Astrocyte (in vitro differentiated cells and primary cell): ENCODE results near the gene IFT43. TPM values are rescaled to one million over a fixed set of nuclear protein-coding genes. Genes with fewer than 3 reads are reported as not detected.

Experiments
- DNase-seq: peaks from one replicate; pipeline ENCODE4 v3.0.0-alpha.2; 2010; ENCODE audit warnings: low read depth
- FAIRE-seq: peaks from 2 replicates; lab custom pipeline; 2011; peaks lifted over from hg19 to GRCh38; lab: Jason Lieb, UNC
- H2AFZ ChIP-seq: 2 replicates; pipeline ENCODE4 v1.6.0; 2012; ENCODE audit warnings: low read depth, low read length, inconsistent platforms
- H3K27ac ChIP-seq: 2 replicates; pipeline ENCODE4 v1.5.1; 2011; ENCODE audit warnings: low read depth, low read length, inconsistent platforms
- H3K27me3 ChIP-seq: 2 replicates; pipeline ENCODE4 v1.6.0; 2011; ENCODE audit warnings: low read length, inconsistent platforms; ENCODE audit not compliant: insufficient read depth
- H3K36me3 ChIP-seq: 2 replicates; pipeline ENCODE4 v1.5.1; 2011; ENCODE audit warnings: low read length, inconsistent platforms; ENCODE audit not compliant: insufficient read depth
- H3K4me1 ChIP-seq: 2 replicates; pipeline ENCODE4 v1.5.1; 2011; ENCODE audit warnings: low read length, inconsistent platforms; ENCODE audit not compliant: insufficient read depth
- H3K4me2 ChIP-seq: 2 replicates; pipeline ENCODE4 v1.6.0; 2012; ENCODE audit warnings: low read length, inconsistent platforms
- H3K4me3 ChIP-seq: 2 replicates; pipeline ENCODE4 v1.5.1; 2011; ENCODE audit warnings: low read depth, mild to moderate bottlenecking, low read length, inconsistent platforms; ENCODE audit not compliant: insufficient read depth
- H3K79me2 ChIP-seq: 2 replicates; pipeline ENCODE4 v1.6.0; 2012; ENCODE audit warnings: mild to moderate bottlenecking, low read length, inconsistent platforms; ENCODE audit not compliant: insufficient read depth
- H3K9ac ChIP-seq: 2 replicates; pipeline ENCODE4 v1.6.0; 2012; ENCODE audit warnings: mild to moderate bottlenecking, low read length, inconsistent platforms
- H3K9me3 ChIP-seq: 2 replicates; pipeline ENCODE4 v1.5.1; 2012; ENCODE audit warnings: low read depth, mild to moderate bottlenecking, low read length, inconsistent platforms; ENCODE audit not compliant: insufficient read depth
- H4K20me1 ChIP-seq: 2 replicates; pipeline ENCODE4 v1.6.0; 2012; ENCODE audit warnings: low read length, inconsistent platforms; ENCODE audit not compliant: insufficient read depth
- H3K27ac Mint-ChIP-seq: one replicate; pipeline ENCODE4 v1.8.0; 2021; ENCODE audit warnings: mild to moderate bottlenecking, mixed read lengths; ENCODE audit not compliant: unreplicated experiment
- H3K27me3 Mint-ChIP-seq: one replicate; pipeline ENCODE4 v1.8.0; 2021; ENCODE audit warnings: low read depth, mixed read lengths; ENCODE audit not compliant: unreplicated experiment
- H3K36me3 Mint-ChIP-seq: one replicate; pipeline ENCODE4 v1.8.0; 2021; ENCODE audit warnings: low read depth, mixed read lengths; ENCODE audit not compliant: unreplicated experiment
- H3K4me1 Mint-ChIP-seq: one replicate; pipeline ENCODE4 v1.8.0; 2021; ENCODE audit warnings: low read depth, mixed read lengths; ENCODE audit not compliant: unreplicated experiment
- H3K4me3 Mint-ChIP-seq: one replicate; pipeline ENCODE4 v1.8.0; 2021; ENCODE audit warnings: mild to moderate bottlenecking, moderate library complexity, mixed read lengths; ENCODE audit not compliant: unreplicated experiment
- H3K9me3 Mint-ChIP-seq: one replicate; pipeline ENCODE4 v1.8.0; 2021; ENCODE audit warnings: mild to moderate bottlenecking, mixed read lengths; ENCODE audit not compliant: unreplicated experiment
- EZH2 ChIP-seq: IDR thresholded peaks from 2 replicates; pipeline ENCODE4 v1.6.1; 2012; ENCODE audit warnings: mild to moderate bottlenecking, low read length, inconsistent platforms; ENCODE audit not compliant: insufficient read depth
- total RNA-seq: library from RNA; stranded (reverse); gene quantifications from 2 replicates; pipeline ENCODE4 v1.2.1, GENCODE V29; 2021
- TF ChIP-seq, protein P1 (sequence below): IDR thresholded peaks from 2 replicates; pipeline ENCODE4 v1.5.1; 2011; ENCODE audit warnings: low read depth, mild to moderate bottlenecking, inconsistent platforms, low read length, moderate library complexity; ENCODE audit not compliant: insufficient read depth

IFT43 gene
- total RNA-seq, 1 donor from 2014 or later = 29.4 TPM

DNA sequence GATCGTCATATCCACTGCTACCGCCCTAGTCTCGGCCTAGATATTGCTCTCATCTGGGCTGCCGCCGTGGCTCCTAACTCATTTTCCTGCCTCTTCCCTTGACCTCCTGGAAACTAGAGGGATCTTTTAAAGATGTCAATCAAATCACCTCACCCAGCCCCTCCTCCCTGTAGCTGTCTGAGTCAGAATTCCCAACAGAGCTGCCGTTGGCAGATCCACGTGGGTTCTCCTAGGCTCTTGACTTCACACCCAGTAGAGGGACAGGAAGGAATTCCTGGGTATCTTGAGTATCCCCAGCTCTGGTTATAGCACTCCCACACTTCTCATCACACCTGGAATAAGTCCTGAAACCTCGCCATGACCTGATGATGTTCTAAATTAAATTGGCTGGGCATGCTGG lies 15.7 kb upstream of the IFT43 start:
- Histone ChIP-seq H3K4me2 (no peak overlapping the region), H3K4me3 (no peak overlapping the region), H2AFZ (no peak overlapping the region), H3K36me3 (no peaks in the 10 kb centered on the region), H3K27ac (no peak overlapping the region), H3K4me1 (no peaks in the 10 kb centered on the region), H3K27me3 (no peaks in the 10 kb centered on the region), H3K9ac (no peak overlapping the region), H3K79me2 (no peaks in the 10 kb centered on the region), H3K9me3 (no peaks in the 10 kb centered on the region), H4K20me1 (no peaks in the 10 kb centered on the region)
- no peak overlapping the region for H3K27ac Mint-ChIP-seq
- H3K27me3 Mint-ChIP-seq = no peaks in the 10 kb centered on the region
- peaks cover 5% of the 10 kb centered on the region for H3K4me1 Mint-ChIP-seq
- H3K9me3 Mint-ChIP-seq = no peaks in the 10 kb centered on the region
- DNase-seq = no peak
- no peak overlapping the region for H3K4me3 Mint-ChIP-seq
- TF ChIP-seq EZH2 = no peak
- TF ChIP-seq, protein P1, sequence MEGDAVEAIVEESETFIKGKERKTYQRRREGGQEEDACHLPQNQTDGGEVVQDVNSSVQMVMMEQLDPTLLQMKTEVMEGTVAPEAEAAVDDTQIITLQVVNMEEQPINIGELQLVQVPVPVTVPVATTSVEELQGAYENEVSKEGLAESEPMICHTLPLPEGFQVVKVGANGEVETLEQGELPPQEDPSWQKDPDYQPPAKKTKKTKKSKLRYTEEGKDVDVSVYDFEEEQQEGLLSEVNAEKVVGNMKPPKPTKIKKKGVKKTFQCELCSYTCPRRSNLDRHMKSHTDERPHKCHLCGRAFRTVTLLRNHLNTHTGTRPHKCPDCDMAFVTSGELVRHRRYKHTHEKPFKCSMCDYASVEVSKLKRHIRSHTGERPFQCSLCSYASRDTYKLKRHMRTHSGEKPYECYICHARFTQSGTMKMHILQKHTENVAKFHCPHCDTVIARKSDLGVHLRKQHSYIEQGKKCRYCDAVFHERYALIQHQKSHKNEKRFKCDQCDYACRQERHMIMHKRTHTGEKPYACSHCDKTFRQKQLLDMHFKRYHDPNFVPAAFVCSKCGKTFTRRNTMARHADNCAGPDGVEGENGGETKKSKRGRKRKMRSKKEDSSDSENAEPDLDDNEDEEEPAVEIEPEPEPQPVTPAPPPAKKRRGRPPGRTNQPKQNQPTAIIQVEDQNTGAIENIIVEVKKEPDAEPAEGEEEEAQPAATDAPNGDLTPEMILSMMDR = no peak
- no peak for FAIRE-seq
- peaks cover 27% of the 10 kb centered on the region for H3K36me3 Mint-ChIP-seq

DNA sequence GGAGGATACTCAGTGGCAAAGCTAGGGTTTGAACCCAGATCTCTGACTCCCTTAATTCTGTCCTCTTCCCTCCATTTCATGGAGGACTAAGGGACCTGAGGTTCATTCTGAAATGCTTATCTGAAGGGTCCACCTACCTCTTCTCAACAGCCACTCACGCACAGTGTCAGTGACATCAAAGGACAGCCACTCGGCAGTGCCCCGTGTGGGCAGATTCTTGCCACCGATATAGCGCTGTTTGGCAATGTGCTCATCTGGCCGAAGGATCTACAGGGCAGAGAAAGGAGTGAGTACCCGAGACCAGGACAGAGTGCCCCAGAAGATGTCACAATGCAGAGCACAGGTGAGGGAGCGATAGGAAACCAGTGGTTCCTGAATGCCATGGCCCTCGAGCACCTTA lies 14.6 kb upstream of the IFT43 start:
- Histone ChIP-seq H2AFZ (no peak overlapping the region), H3K79me2 (no peaks in the 10 kb centered on the region), H3K4me1 (no peaks in the 10 kb centered on the region), H3K27ac (no peak overlapping the region), H3K9me3 (no peaks in the 10 kb centered on the region), H3K9ac (no peak overlapping the region), H3K27me3 (no peaks in the 10 kb centered on the region), H4K20me1 (no peaks in the 10 kb centered on the region), H3K4me3 (no peak overlapping the region), H3K36me3 (no peaks in the 10 kb centered on the region), H3K4me2 (no peak overlapping the region)
- no peak overlapping the region for H3K4me3 Mint-ChIP-seq
- no peaks in the 10 kb centered on the region for H3K27me3 Mint-ChIP-seq
- peaks cover 5% of the 10 kb centered on the region for H3K4me1 Mint-ChIP-seq
- TF ChIP-seq, protein P1 = no peak
- TF ChIP-seq EZH2 = no peak
- H3K36me3 Mint-ChIP-seq = peaks cover 23% of the 10 kb centered on the region
- no peak overlapping the region for H3K27ac Mint-ChIP-seq
- no peak for FAIRE-seq
- no peaks in the 10 kb centered on the region for H3K9me3 Mint-ChIP-seq
- DNase-seq = no peak

DNA sequence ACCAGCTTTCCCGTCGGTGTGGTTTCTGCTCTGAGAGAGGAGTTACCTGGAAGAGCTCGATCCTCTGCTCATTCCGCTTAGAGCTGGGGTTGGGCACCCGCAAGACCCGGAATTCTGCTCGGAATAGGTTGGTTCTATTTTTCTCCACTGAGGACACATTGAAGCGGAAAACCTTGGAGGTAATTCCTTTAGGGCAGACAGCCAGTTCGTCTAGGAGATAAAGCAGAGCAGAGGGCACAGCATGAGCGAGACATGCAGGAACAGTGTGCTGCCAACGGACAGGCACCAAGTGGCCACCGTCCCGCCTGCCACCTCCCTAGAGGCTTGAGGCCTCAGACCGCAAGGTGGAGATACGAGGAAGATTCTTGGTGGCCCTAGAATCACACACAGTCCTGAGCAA lies 14.1 kb upstream of the IFT43 start:
- no peak overlapping the region for H3K27ac ChIP-seq
- Mint-ChIP-seq H3K27ac (no peak overlapping the region), H3K9me3 (no peaks in the 10 kb centered on the region), H3K27me3 (no peaks in the 10 kb centered on the region), H3K36me3 (peaks cover 20% of the 10 kb centered on the region), H3K4me1 (peaks cover 5% of the 10 kb centered on the region), H3K4me3 (no peak overlapping the region)
- H2AFZ ChIP-seq = no peak overlapping the region
- FAIRE-seq = no peak
- H3K27me3 ChIP-seq = no peaks in the 10 kb centered on the region
- no peak for TF ChIP-seq EZH2
- H3K4me2 ChIP-seq = no peak overlapping the region
- H4K20me1 ChIP-seq = no peaks in the 10 kb centered on the region
- no peaks in the 10 kb centered on the region for H3K36me3 ChIP-seq
- H3K4me1 ChIP-seq = no peaks in the 10 kb centered on the region
- no peak for DNase-seq
- no peak overlapping the region for H3K4me3 ChIP-seq
- no peaks in the 10 kb centered on the region for H3K79me2 ChIP-seq
- no peaks in the 10 kb centered on the region for H3K9me3 ChIP-seq
- no peak overlapping the region for H3K9ac ChIP-seq
